Keratinocyte (primary cell): ENCODE data around the gene TUG1. TPM values are rescaled to one million over a fixed set of nuclear protein-coding genes. Genes with fewer than 3 reads are reported as not detected.

Experiments used
- DNase-seq: peaks from one replicate; pipeline ENCODE4 v3.0.0-alpha.2; 2011; ENCODE audit warnings: low read depth, missing footprints, low spot score
- FAIRE-seq: peaks from 2 replicates; lab custom pipeline; 2011; peaks lifted over from hg19 to GRCh38; lab: Jason Lieb, UNC
- H2AFZ ChIP-seq: 2 replicates; pipeline ENCODE4 v1.6.0; 2012; ENCODE audit warnings: low read length, control low read depth, inconsistent platforms; ENCODE audit not compliant: control insufficient read depth
- H3K27ac ChIP-seq: 2 replicates; pipeline ENCODE4 v1.5.1; 2011; ENCODE audit warnings: low read length; ENCODE audit not compliant: control insufficient read depth, insufficient read depth
- H3K27me3 ChIP-seq: 3 replicates; pipeline ENCODE4 v1.6.0; 2011; ENCODE audit warnings: low read length; ENCODE audit not compliant: control insufficient read depth, insufficient read depth; ENCODE audit errors: extremely low read depth
- H3K36me3 ChIP-seq, 2 experiments: 2 replicates in 1 of 2; 3 replicates in 1 of 2; pipeline ENCODE4 v1.5.1; 2011; ENCODE audit warnings: low read length in 2 of 2, mild to moderate bottlenecking in 1 of 2; ENCODE audit not compliant: control insufficient read depth in 2 of 2, insufficient read depth in 2 of 2; ENCODE audit errors: extremely low read depth in 1 of 2
- H3K4me1 ChIP-seq: 3 replicates; pipeline ENCODE4 v1.5.1; 2011; ENCODE audit warnings: low read length; ENCODE audit not compliant: control insufficient read depth, insufficient read depth; ENCODE audit errors: extremely low read depth
- H3K4me2 ChIP-seq: 3 replicates; pipeline ENCODE4 v1.6.0; 2011; ENCODE audit warnings: low read depth, low read length; ENCODE audit not compliant: control insufficient read depth, insufficient read depth; ENCODE audit errors: extremely low read depth
- H3K4me3 ChIP-seq, 3 experiments: fragments of 200-600 bp in 1 of 3; sonication (generic) in 1 of 3; 2 replicates in 2 of 3; 3 replicates in 1 of 3; pipeline ENCODE4 v1.5.1; 2011 to 2016; ENCODE audit warnings: low read length in 3 of 3, mild to moderate bottlenecking in 3 of 3, control low read depth in 2 of 3, inconsistent platforms in 1 of 3, low read depth in 1 of 3, mixed read lengths in 1 of 3, mixed run types in 1 of 3, moderate library complexity in 1 of 3; ENCODE audit not compliant: control insufficient read depth in 2 of 3, insufficient read depth in 2 of 3; ENCODE audit errors: extremely low read depth in 1 of 3
- H3K79me2 ChIP-seq: 2 replicates; pipeline ENCODE4 v1.6.0; 2012; ENCODE audit warnings: low read length; ENCODE audit not compliant: control insufficient read depth, insufficient read depth
- H3K9ac ChIP-seq: 3 replicates; pipeline ENCODE4 v1.6.0; 2011; ENCODE audit warnings: low read length; ENCODE audit not compliant: control insufficient read depth, insufficient read depth; ENCODE audit errors: extremely low read depth
- H3K9me1 ChIP-seq: 3 replicates; pipeline ENCODE4 v1.6.0; 2011; ENCODE audit warnings: low read length; ENCODE audit not compliant: control insufficient read depth, insufficient read depth; ENCODE audit errors: extremely low read depth
- H3K9me3 ChIP-seq: 2 replicates; pipeline ENCODE4 v1.5.1; 2012; ENCODE audit warnings: low read depth, low read length; ENCODE audit not compliant: control insufficient read depth
- H4K20me1 ChIP-seq: 3 replicates; pipeline ENCODE4 v1.6.0; 2011; ENCODE audit warnings: low read length; ENCODE audit not compliant: control insufficient read depth, insufficient read depth; ENCODE audit errors: extremely low read depth
- CTCF ChIP-seq, 3 experiments: IDR thresholded peaks in 1 of 3; conservative IDR thresholded peaks in 1 of 3; optimal IDR thresholded peaks in 1 of 3; 2 replicates in 2 of 3; 3 replicates in 1 of 3; pipeline versions ENCODE3 to v1.5.1; 2011; ENCODE audit warnings: low read length in 3 of 3, mild to moderate bottlenecking in 3 of 3, moderate library complexity in 2 of 3, control low read depth in 1 of 3, inconsistent platforms in 1 of 3; ENCODE audit not compliant: insufficient read depth in 2 of 3; ENCODE audit errors: extremely low read depth in 1 of 3
- EZH2 ChIP-seq: IDR thresholded peaks from one replicate; pipeline ENCODE4 v1.6.1; 2012; ENCODE audit warnings: inconsistent platforms, mild to moderate bottlenecking, low read length, moderate library complexity
- dilution Hi-C: fragments of 300-500 bp; cut with MboI; formaldehyde crosslinking; loops from one replicate; pipeline ENCODE4 v1.7.0; 2020; ENCODE audit warnings: low sequenced_read_pairs; ENCODE audit not compliant: extremely low pct_ligation_motif_present
- polyA plus RNA-seq, 5 experiments: library from polyadenylated mRNA; depleted of rRNA in 3 of 5; stranded (reverse) in 3 of 5; stranded (forward) in 1 of 5; unstranded in 1 of 5; fragments of >200 nt; gene quantifications; 1 replicate in 1 of 5; 2 replicates in 3 of 5; 3 replicates in 1 of 5; pipeline versions ENCODE4 v1.2.1 to v1.2.3, GENCODE V29; 2011 to 2012; ENCODE audit warnings: missing spikeins in 2 of 5, low read depth in 1 of 5, low replicate concordance in 1 of 5

Gene TUG1
- polyA plus RNA-seq, 1 donor (not counting 4 experiments of a cell fraction or from before 2014, with no cell fraction given) = 77.1 TPM

GRCh38 chr22:30927806-30928205, 41.3 kb upstream of the TUG1 start:
- Histone ChIP-seq H3K27ac (no peak overlapping the region), H3K36me3 (peaks cover 24 to 39% of the 10 kb centered on the region in 2 experiments), H3K79me2 (no peaks in the 10 kb centered on the region), H3K4me2 (no peak overlapping the region), H3K4me1 (no peaks in the 10 kb centered on the region), H3K9ac (no peak overlapping the region), H3K4me3 (no peak overlapping the region), H4K20me1 (no peaks in the 10 kb centered on the region), H3K9me3 (no peaks in the 10 kb centered on the region), H3K27me3 (no peaks in the 10 kb centered on the region), H2AFZ (no peak overlapping the region), H3K9me1 (no peaks in the 10 kb centered on the region)
- no peak for DNase-seq
- dilution Hi-C loops = no loop called here
- TF ChIP-seq CTCF (optimal IDR thresholded peaks at IDR 0.05 in 1 of 3, IDR thresholded peaks at IDR 0.05 in 1 of 3, conservative IDR thresholded peaks at IDR 0.05 in 1 of 3; ENCODE audit: extremely low read depth in 1 of 3, insufficient read depth in 2 of 3, low read length in 3 of 3) = no peak
- no peak for TF ChIP-seq EZH2
- no peak for FAIRE-seq

GRCh38 chr22:30928401-30928800, 40.7 kb upstream of the TUG1 start:
- no peaks in the 10 kb centered on the region for H3K9me1 ChIP-seq
- H3K4me1 ChIP-seq = no peaks in the 10 kb centered on the region
- DNase-seq (no peak), FAIRE-seq (no peak)
- no peak overlapping the region for H3K4me2 ChIP-seq
- TF ChIP-seq CTCF (optimal IDR thresholded peaks at IDR 0.05 in 1 of 3, IDR thresholded peaks at IDR 0.05 in 1 of 3, conservative IDR thresholded peaks at IDR 0.05 in 1 of 3; ENCODE audit: extremely low read depth in 1 of 3, insufficient read depth in 2 of 3, low read length in 3 of 3) = no peak
- no peak for TF ChIP-seq EZH2
- no peak overlapping the region for H3K9ac ChIP-seq
- no peak overlapping the region for H3K4me3 ChIP-seq
- no peaks in the 10 kb centered on the region for H3K79me2 ChIP-seq
- H3K27ac ChIP-seq = no peak overlapping the region
- H3K9me3 ChIP-seq = no peaks in the 10 kb centered on the region
- peaks cover 26 to 44% of the 10 kb centered on the region in 2 experiments for H3K36me3 ChIP-seq
- H4K20me1 ChIP-seq = no peaks in the 10 kb centered on the region
- no peak overlapping the region for H2AFZ ChIP-seq
- H3K27me3 ChIP-seq = no peaks in the 10 kb centered on the region
- dilution Hi-C loops = no loop called here
